ENCODE results near the gene APLP1.
"Not testable (repeated sequence)": the region's sequence is repeated elsewhere in the genome, so short reads cannot be mapped to it uniquely, and the experiment has no call there.

The APLP1 gene

GRCh38 chr19:35907377-35907745 lies 39.0 kb downstream of the APLP1 start:
- H3K4me3 ChIP-seq (ENCODE audit: low read depth, low read length): no peak overlapping the region
- no peak overlapping the region for H3K27ac ChIP-seq (ENCODE audit: low read depth, low read length)
- peaks cover 5% of the 10 kb centered on the region; the same call in 1 of the 2 replicates for H3K27me3 ChIP-seq (ENCODE audit: control insufficient read depth, insufficient read depth, low read length)
- H3K9ac ChIP-seq (ENCODE audit: low read depth, low read length): no peak overlapping the region
- H3K36me3 ChIP-seq (ENCODE audit: control insufficient read depth, insufficient read depth, low read length): no peaks in the 10 kb centered on the region
- H3K9me3 ChIP-seq (ENCODE audit: control insufficient read depth, insufficient read depth, low read length): no peaks in the 10 kb centered on the region
- peaks cover 9% of the 10 kb centered on the region; the same call in 1 of the 2 replicates for H3K4me1 ChIP-seq (ENCODE audit: control insufficient read depth, insufficient read depth, low read length)

GRCh38 chr19:35908010-35908441 lies 39.7 kb downstream of the APLP1 start, which contains the start of gene TYROBP:
Gene TYROBP (minus strand): TSS chr19:35908295. CDS start chr19:35908228, 67 bp downstream.
- Histone ChIP-seq H3K36me3 (ENCODE audit: control insufficient read depth, insufficient read depth, low read length) (no peaks in the 10 kb centered on the region), H3K27ac (ENCODE audit: low read depth, low read length) (no peak within 1 kb of the TSS), H3K9me3 (ENCODE audit: control insufficient read depth, insufficient read depth, low read length) (no peaks in the 10 kb centered on the region), H3K27me3 (ENCODE audit: control insufficient read depth, insufficient read depth, low read length) (no peaks in the 10 kb centered on the region), H3K4me1 (ENCODE audit: control insufficient read depth, insufficient read depth, low read length) (peaks cover 9% of the 10 kb centered on the region; the same call in 1 of the 2 replicates), H3K4me3 (ENCODE audit: low read depth, low read length) (no peak within 1 kb of the TSS), H3K9ac (ENCODE audit: low read depth, low read length) (no peak within 1 kb of the TSS)

GRCh38 chr19:35908973-35909683 lies 40.8 kb downstream of the APLP1 start:
- Histone ChIP-seq H3K9ac (ENCODE audit: low read depth, low read length) (no peak overlapping the region), H3K27ac (ENCODE audit: low read depth, low read length) (no peak overlapping the region), H3K27me3 (ENCODE audit: control insufficient read depth, insufficient read depth, low read length) (no peaks in the 10 kb centered on the region), H3K4me3 (ENCODE audit: low read depth, low read length) (no peak overlapping the region), H3K36me3 (ENCODE audit: control insufficient read depth, insufficient read depth, low read length) (no peaks in the 10 kb centered on the region), H3K9me3 (ENCODE audit: control insufficient read depth, insufficient read depth, low read length) (no peaks in the 10 kb centered on the region), H3K4me1 (ENCODE audit: control insufficient read depth, insufficient read depth, low read length) (0 out of 2 replicates have a peak, but pooled peaks cover 6% of the 10 kb centered on the region)

- Histone ChIP-seq H3K9me3 (ENCODE audit: control insufficient read depth, insufficient read depth, low read length) (no peaks in the 10 kb centered on the region), H3K4me3 (ENCODE audit: low read depth, low read length) (no peak overlapping the region), H3K4me1 (ENCODE audit: control insufficient read depth, insufficient read depth, low read length) (0 out of 2 replicates have a peak, but pooled peaks cover 6% of the 10 kb centered on the region), H3K9ac (ENCODE audit: low read depth, low read length) (no peak overlapping the region), H3K27me3 (ENCODE audit: control insufficient read depth, insufficient read depth, low read length) (no peaks in the 10 kb centered on the region), H3K27ac (ENCODE audit: low read depth, low read length) (no peak overlapping the region), H3K36me3 (ENCODE audit: control insufficient read depth, insufficient read depth, low read length) (no peaks in the 10 kb centered on the region)
Measured at GRCh38 chr19:35909684-35910035, 41.3 kb downstream of the APLP1 start.

- H3K4me1 ChIP-seq (ENCODE audit: control insufficient read depth, insufficient read depth, low read length); H3K4me3 ChIP-seq (ENCODE audit: low read depth, low read length); H3K27me3 ChIP-seq (ENCODE audit: control insufficient read depth, insufficient read depth, low read length); H3K9ac ChIP-seq (ENCODE audit: low read depth, low read length); H3K27ac ChIP-seq (ENCODE audit: low read depth, low read length); H3K36me3 ChIP-seq (ENCODE audit: control insufficient read depth, insufficient read depth, low read length); H3K9me3 ChIP-seq (ENCODE audit: control insufficient read depth, insufficient read depth, low read length): not testable (repeated sequence)
Measured at GRCh38 chr19:35910355-35910754, 42.0 kb downstream of the APLP1 start.

- Histone ChIP-seq H3K36me3 (ENCODE audit: control insufficient read depth, insufficient read depth, low read length) (no peaks in the 10 kb centered on the region), H3K27me3 (ENCODE audit: control insufficient read depth, insufficient read depth, low read length) (no peaks in the 10 kb centered on the region), H3K4me3 (ENCODE audit: low read depth, low read length) (no peak overlapping the region), H3K27ac (ENCODE audit: low read depth, low read length) (no peak overlapping the region), H3K9me3 (ENCODE audit: control insufficient read depth, insufficient read depth, low read length) (no peaks in the 10 kb centered on the region), H3K4me1 (ENCODE audit: control insufficient read depth, insufficient read depth, low read length) (0 out of 2 replicates have a peak, but pooled peaks cover 6% of the 10 kb centered on the region), H3K9ac (ENCODE audit: low read depth, low read length) (no peak overlapping the region)
Measured at GRCh38 chr19:35911173-35911572, 42.8 kb downstream of the APLP1 start.

GRCh38 chr19:35911790-35912189 lies 43.4 kb downstream of the APLP1 start:
- Histone ChIP-seq H3K36me3 (ENCODE audit: control insufficient read depth, insufficient read depth, low read length) (no peaks in the 10 kb centered on the region), H3K27me3 (ENCODE audit: control insufficient read depth, insufficient read depth, low read length) (no peaks in the 10 kb centered on the region), H3K4me3 (ENCODE audit: low read depth, low read length) (no peak overlapping the region), H3K27ac (ENCODE audit: low read depth, low read length) (no peak overlapping the region), H3K9ac (ENCODE audit: low read depth, low read length) (no peak overlapping the region), H3K4me1 (ENCODE audit: control insufficient read depth, insufficient read depth, low read length) (0 out of 2 replicates have a peak, but pooled peaks cover 6% of the 10 kb centered on the region), H3K9me3 (ENCODE audit: control insufficient read depth, insufficient read depth, low read length) (no peaks in the 10 kb centered on the region)

GRCh38 chr19:35913589-35913988 lies 45.2 kb downstream of the APLP1 start:
- H3K27ac ChIP-seq (ENCODE audit: low read depth, low read length): no peak overlapping the region
- H3K4me3 ChIP-seq (ENCODE audit: low read depth, low read length): no peak overlapping the region
- H3K4me1 ChIP-seq (ENCODE audit: control insufficient read depth, insufficient read depth, low read length): no peaks in the 10 kb centered on the region
- H3K27me3 ChIP-seq (ENCODE audit: control insufficient read depth, insufficient read depth, low read length): no peaks in the 10 kb centered on the region
- H3K9me3 ChIP-seq (ENCODE audit: control insufficient read depth, insufficient read depth, low read length): no peaks in the 10 kb centered on the region
- H3K9ac ChIP-seq (ENCODE audit: low read depth, low read length): no peak overlapping the region
- no peaks in the 10 kb centered on the region for H3K36me3 ChIP-seq (ENCODE audit: control insufficient read depth, insufficient read depth, low read length)

- Histone ChIP-seq H3K27ac (ENCODE audit: low read depth, low read length) (no peak overlapping the region), H3K4me3 (ENCODE audit: low read depth, low read length) (no peak overlapping the region), H3K4me1 (ENCODE audit: control insufficient read depth, insufficient read depth, low read length) (no peaks in the 10 kb centered on the region), H3K27me3 (ENCODE audit: control insufficient read depth, insufficient read depth, low read length) (no peaks in the 10 kb centered on the region), H3K36me3 (ENCODE audit: control insufficient read depth, insufficient read depth, low read length) (no peaks in the 10 kb centered on the region), H3K9me3 (ENCODE audit: control insufficient read depth, insufficient read depth, low read length) (no peaks in the 10 kb centered on the region), H3K9ac (ENCODE audit: low read depth, low read length) (no peak overlapping the region)
Measured at GRCh38 chr19:35915443-35915842, 47.1 kb downstream of the APLP1 start.

GRCh38 chr19:35919306-35919705 lies 50.9 kb downstream of the APLP1 start:
- no peak overlapping the region for H3K4me3 ChIP-seq (ENCODE audit: low read depth, low read length)
- H3K27me3 ChIP-seq (ENCODE audit: control insufficient read depth, insufficient read depth, low read length): no peaks in the 10 kb centered on the region
- no peak overlapping the region for H3K27ac ChIP-seq (ENCODE audit: low read depth, low read length)
- no peaks in the 10 kb centered on the region for H3K9me3 ChIP-seq (ENCODE audit: control insufficient read depth, insufficient read depth, low read length)
- no peak overlapping the region for H3K9ac ChIP-seq (ENCODE audit: low read depth, low read length)
- no peaks in the 10 kb centered on the region for H3K36me3 ChIP-seq (ENCODE audit: control insufficient read depth, insufficient read depth, low read length)
- H3K4me1 ChIP-seq (ENCODE audit: control insufficient read depth, insufficient read depth, low read length): no peaks in the 10 kb centered on the region

GRCh38 chr19:35921012-35921411 lies 52.6 kb downstream of the APLP1 start:
- Histone ChIP-seq H3K4me1 (ENCODE audit: control insufficient read depth, insufficient read depth, low read length) (no peaks in the 10 kb centered on the region), H3K4me3 (ENCODE audit: low read depth, low read length) (no peak overlapping the region)

More at GRCh38 chr19:35921012-35921411, 52.6 kb downstream of the APLP1 start:
- no peaks in the 10 kb centered on the region for H3K27me3 ChIP-seq (ENCODE audit: control insufficient read depth, insufficient read depth, low read length)
- no peaks in the 10 kb centered on the region for H3K36me3 ChIP-seq (ENCODE audit: control insufficient read depth, insufficient read depth, low read length)
- H3K9me3 ChIP-seq (ENCODE audit: control insufficient read depth, insufficient read depth, low read length): no peaks in the 10 kb centered on the region
- H3K27ac ChIP-seq (ENCODE audit: low read depth, low read length): no peak overlapping the region
- no peak overlapping the region for H3K9ac ChIP-seq (ENCODE audit: low read depth, low read length)
